SU-DHL-6 (cell line): Measurements from ENCODE around the gene RNU6-1.

ENCODE experiments used
- CTCF ChIP-seq: fragments of 200-600 bp; sonication (generic); IDR thresholded peaks from one replicate; pipeline ENCODE4 v1.5.1; 2017; ENCODE audit warnings: antibody characterized with exemption, mild to moderate bottlenecking, low read length, moderate library complexity; ENCODE audit not compliant: insufficient read depth, poor library complexity, severe bottlenecking
- EZH2phosphoT487 ChIP-seq: fragments of 200-600 bp; sonication (generic), shearing (Covaris generic); conservative IDR thresholded peaks from 2 replicates; pipeline ENCODE4 v1.6.1; 2018; ENCODE audit warnings: mild to moderate bottlenecking, antibody characterized with exemption, low read length, moderate library complexity, mixed read lengths

- TF ChIP-seq CTCF (no peak), EZH2phosphoT487 (no peak)
Observed at GRCh38 chr15:67836134-67836455, 3.8 kb downstream of the RNU6-1 start.
